GM19240 (cell line): ENCODE results near the gene CCDC7.
"Not testable (repeated sequence)": the region's sequence is repeated elsewhere in the genome, so short reads cannot be mapped to it uniquely, and the experiment has no call there.

ENCODE experiments used
- DNase-seq: peaks from one replicate; pipeline ENCODE4 v3.0.0; 2011; ENCODE audit warnings: low spot score; ENCODE audit not compliant: insufficient read length

The CCDC7 gene

DNA sequence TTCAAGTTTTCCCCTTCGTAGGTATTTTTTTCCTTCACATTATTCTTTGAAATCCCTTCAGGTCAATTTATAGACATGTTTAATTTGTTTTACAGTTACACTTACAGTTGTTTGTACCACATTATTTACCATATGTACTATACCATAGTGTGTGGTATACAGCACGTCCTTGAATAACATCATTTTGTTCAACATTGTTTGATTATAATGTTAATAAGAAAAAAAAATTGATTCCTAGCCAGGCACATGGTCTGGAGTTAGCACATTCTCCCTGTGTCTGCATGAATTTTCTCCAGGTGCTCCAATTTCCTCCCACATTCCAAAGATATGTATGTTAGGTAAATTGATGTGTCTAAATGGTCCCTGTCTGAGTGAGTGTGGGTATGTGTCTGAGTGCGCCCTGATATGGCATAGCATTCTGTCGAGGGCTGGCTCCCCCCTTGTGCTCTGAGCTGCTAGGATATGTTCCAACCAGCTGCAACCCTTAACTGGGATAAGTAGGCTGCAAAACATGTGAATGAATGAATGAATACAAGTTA, 247.6 kb downstream of the CCDC7 start:
- DNase-seq, result no peak

DNA sequence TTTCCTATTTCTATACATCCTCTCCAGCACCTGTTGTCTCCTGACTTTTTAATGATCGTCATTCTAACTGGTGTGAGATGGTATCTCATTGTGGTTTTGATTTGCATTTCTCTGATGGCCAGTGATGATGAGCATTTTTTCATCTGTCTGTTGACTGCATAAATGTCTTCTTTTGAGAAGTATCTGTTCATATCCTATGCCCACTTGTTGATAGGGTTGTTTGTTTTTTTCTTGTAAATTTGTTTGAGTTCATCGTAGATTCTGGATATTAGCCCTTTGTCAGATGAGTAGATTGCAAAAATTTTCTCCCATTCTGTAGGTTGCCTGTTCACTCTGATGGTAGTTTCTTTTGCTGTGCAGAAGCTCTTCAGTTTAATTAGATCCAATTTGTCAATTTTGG, 253.7 kb downstream of the CCDC7 start:
- DNase-seq, result not testable (repeated sequence)

DNA sequence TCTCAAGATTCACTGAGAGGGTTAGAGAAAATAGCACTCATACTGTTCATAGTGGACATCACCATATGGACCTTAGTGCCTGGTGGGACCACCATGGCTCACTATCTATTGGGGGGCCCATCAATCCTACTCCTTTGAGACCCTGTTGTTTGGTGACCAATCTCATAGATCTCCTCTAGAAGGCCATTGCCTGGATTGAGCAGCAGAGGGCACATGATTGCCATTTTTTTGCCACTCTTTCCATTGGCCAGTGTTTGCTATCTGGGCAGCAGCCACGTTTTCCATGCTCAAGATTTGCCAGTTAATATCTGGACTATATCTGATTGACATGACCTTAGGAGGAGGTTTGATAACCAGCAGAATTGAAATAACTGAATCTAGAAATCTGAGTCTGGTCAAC, 267.6 kb downstream of the CCDC7 start:
- no peak for DNase-seq

GRCh38 chr10:32731527-32731926, 285.6 kb downstream of the CCDC7 start:
- DNase-seq, result no peak

DNA sequence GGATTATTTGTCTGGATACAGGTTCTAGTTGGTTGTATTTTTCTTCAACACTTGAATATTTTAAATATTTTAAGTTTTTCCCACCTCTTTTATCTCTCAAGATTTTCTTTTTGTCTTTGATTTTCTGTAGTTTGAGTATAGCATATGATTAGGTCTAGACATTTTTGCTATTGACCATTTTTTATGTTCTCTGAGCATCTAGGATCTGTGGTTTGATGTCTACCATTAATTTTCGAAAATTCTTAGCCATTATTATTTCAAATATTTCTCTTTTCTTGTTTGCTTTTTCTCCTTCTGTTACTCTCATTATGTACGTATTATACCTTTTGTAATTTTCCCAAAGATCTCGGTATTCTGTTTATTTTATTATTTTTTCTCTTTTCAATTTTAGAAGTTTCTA, 293.0 kb downstream of the CCDC7 start:
- no peak for DNase-seq

GRCh38 chr10:32744321-32744720, 298.4 kb downstream of the CCDC7 start:
- DNase-seq, result no peak

DNA sequence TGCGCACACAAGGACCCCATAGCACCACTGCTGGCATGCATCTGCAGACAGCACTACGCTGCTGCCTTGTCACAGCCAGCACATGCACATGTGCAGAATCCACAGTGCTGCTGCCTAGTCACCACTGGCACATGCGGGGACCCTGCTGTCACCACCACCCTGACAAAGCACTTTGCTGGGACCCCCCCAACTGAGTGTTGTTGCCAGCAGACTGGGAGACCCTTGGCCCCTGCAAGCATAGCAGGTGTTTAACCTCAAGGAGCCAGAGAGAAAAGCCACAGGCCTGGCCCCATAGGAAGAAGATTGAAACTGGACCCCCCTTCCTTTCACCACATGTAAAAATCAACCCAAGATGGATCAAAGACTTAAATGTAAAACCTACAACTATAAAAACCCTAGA, 300.9 kb downstream of the CCDC7 start:
- DNase-seq, result no peak

DNA sequence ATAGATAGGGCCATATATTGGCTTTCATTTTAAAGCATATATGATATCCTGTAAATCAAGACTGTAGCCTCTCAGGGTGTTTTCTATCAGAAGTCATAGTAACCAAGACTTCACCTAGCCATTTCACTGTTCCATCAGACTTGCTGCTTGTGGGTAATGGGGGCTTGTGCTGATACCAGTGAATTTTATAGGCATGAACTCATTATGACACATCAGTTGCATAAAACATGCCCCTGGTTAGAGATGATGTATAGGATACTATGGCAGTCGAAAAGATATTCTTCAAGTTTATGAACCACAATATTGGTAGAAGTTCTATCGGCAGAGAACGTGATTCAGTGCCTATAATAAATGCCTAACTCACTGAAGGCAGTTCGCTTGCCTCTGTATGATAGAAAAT, 305.6 kb downstream of the CCDC7 start:
- DNase-seq, result no peak

DNA sequence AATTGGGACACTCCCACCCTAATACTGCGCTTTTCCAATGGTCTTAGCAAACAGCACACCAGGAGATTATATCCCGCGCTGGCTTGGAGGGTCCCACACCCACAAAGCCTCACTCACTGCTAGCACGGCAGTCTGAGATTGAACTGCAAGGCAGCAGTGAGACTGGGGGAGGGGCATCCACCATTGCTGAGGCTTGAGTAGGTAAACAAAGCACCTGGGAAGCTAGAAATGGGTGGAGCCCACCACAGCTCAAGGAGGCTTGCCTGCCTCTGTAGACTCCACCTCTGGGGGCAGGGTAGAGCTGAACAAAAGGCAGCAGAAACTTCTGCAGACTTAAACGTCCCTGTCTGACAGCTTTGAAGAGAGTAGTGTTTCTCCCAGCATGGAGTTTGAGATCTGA, 309.0 kb downstream of the CCDC7 start:
- DNase-seq, result not testable (repeated sequence)

GRCh38 chr10:32771217-32771616, 325.3 kb downstream of the CCDC7 start:
- no peak for DNase-seq

- DNase-seq, result no peak
Measured at GRCh38 chr10:32773105-32773504, 327.2 kb downstream of the CCDC7 start.

DNA sequence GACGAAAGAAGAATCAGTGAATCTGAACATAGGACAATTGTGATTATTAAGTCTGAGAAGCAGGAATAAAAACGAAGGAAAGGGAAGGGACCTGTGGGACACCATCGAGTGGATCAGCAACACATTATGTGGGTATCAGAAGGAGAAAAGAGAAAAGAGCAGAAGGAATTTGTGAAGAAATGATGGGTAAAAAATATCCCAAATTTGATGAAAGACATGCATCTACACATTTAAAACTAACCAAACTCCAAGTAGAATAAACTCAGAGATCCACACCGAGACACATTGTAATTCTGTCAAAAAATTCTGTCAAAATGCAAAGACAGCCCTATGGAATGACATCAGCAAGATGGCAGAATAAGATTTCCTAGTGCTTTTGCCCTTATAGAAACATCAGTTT, 341.0 kb downstream of the CCDC7 start:
- no peak for DNase-seq

DNA sequence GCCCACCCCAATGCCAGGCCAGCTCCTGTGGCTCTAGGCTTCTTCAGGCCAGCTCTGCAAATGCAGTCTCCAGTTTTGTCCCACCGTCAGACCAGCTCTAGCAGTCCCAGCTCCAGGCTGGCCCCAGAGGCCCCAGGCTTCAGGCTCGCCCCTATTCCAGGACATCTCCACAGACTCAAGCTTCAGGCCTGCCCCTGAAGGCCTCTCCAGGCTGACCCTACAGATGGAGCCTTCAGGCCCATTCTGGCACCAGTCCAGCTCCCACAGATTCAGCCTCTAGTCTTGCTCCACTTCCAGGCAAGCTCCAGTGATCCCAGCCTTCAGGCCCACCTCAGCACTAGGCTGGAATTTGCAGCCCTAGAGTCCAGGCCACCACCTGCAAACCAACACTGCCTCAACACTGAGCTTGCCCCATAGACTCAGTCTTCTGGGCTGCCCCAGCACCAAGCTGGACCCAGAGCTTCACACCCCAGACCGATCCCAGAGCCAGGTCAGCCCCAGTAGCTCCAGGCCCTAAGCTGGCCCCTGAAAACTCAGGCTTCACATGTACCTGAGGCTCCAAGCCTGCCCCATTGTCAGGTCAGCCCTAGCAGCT, 341.8 kb downstream of the CCDC7 start:
- DNase-seq, result no peak

GRCh38 chr10:32788359-32788758, 342.4 kb downstream of the CCDC7 start:
- DNase-seq, result no peak

DNA sequence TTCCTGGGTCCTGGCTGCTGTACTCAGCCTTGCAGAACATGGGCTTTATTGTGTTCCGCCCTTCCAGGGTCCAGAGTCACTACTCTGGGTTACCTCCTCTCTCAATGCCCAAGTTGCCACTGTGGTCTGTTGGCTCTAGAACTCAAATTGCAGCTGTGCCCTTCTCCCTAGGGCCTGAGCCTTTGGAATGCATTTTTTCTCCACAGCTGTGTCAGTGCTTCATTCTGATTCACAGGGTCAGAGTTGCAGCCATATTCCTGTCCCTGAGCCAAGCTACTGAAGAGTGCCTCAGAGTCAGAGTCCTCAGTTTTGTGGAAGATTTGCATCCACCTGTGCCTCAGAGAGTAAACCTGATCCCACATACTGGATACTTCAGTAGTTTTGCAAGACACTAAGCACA, 344.5 kb downstream of the CCDC7 start:
- DNase-seq, result no peak

- no peak for DNase-seq
Measured at GRCh38 chr10:32793033-32793432, 347.1 kb downstream of the CCDC7 start.

- peak; percentile 12 for DNase-seq
Measured at GRCh38 chr10:32795598-32796183, 349.8 kb downstream of the CCDC7 start.

DNA sequence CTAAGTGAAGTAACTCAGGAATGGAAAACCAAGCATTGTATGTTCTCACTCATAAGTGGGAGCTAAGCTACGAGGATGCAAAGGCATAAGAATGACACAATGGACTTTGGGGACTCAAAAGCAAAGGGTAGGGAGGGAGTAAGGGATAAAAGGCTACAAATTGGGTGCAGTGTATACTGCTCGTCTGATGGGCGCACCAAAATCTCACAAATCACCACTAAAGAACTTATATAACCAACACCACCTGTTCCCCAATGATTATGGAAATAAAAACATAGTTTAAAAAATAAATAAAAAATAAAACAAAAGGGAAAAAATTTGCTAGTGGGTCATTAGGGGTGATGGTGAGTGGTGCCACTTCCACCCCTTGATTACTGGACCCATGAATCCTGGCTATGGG, 351.5 kb downstream of the CCDC7 start:
- DNase-seq, result not testable (repeated sequence)

- no peak for DNase-seq
Measured at GRCh38 chr10:32846974-32847373, 401.0 kb downstream of the CCDC7 start.

DNA sequence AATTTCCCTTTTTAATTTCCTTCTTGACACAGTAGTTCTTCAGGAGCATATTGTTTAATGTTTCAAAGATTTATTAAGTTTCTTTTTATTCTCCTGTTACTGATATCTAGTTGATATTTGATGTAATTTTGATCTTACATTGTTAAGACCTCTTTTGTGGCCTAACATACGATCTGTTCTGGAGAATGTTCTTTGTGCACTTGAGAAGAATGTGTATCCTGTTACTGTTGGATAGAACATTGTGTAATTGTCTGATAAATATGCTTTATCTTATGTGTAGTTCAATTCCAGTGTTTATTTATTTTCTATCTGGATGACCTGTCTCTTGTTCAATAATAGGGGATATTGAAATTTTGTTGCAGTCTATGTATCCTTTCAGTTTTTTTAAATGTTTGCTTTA, 405.4 kb downstream of the CCDC7 start:
- no peak for DNase-seq

GRCh38 chr10:32854435-32854834, 408.5 kb downstream of the CCDC7 start:
- DNase-seq, result no peak

GRCh38 chr10:32865170-32865569, 419.2 kb downstream of the CCDC7 start:
- DNase-seq, result no peak

- no peak for DNase-seq
Measured at GRCh38 chr10:32877915-32878314, 432.0 kb downstream of the CCDC7 start.
